Adipose tissue (tissue), 3 donors: Measurements from ENCODE around the gene ATG16L2. TPM values are rescaled to one million over a fixed set of nuclear protein-coding genes. Genes with fewer than 3 reads are reported as not detected.
"Not testable (repeated sequence)": the region's sequence is repeated elsewhere in the genome, so short reads cannot be mapped to it uniquely, and the experiment has no call there.

Experiments
- H3K27ac ChIP-seq: one replicate; pipeline ENCODE4 v1.5.1; 2013; ENCODE audit warnings: low read depth, low read length
- WGBS, 3 donors: extraction: QIAGEN DNeasy Blood & Tissue Kit; methylation state at CpG; one replicate each; pipeline ENCODE4 v1.1.7; 2013; 5-methylcytosine and 5-hydroxymethylcytosine counted together
- polyA plus RNA-seq, 3 donors: library from polyadenylated mRNA; stranded (reverse); fragments of 200-250 nt; gene quantifications; one replicate each; pipeline ENCODE4 v1.2.3, GENCODE V29; 2013
- donor health status: healthy with polysubstance abuse.
- donor health status: Bipolar disorder and iron deficiency.
- donor health status: healthy.

ATG16L2 gene
- polyA plus RNA-seq, 3 donors, result 12.8 to 58.0 (median 26.1) TPM

GRCh38 chr11:72778535-72779494, 35.4 kb upstream of the ATG16L2 start:
- 42 to 95% (median 90%) methylated on average over 7 of the region's 7 CpGs for WGBS, 3 donors
- no peak overlapping the region for H3K27ac ChIP-seq

DNA sequence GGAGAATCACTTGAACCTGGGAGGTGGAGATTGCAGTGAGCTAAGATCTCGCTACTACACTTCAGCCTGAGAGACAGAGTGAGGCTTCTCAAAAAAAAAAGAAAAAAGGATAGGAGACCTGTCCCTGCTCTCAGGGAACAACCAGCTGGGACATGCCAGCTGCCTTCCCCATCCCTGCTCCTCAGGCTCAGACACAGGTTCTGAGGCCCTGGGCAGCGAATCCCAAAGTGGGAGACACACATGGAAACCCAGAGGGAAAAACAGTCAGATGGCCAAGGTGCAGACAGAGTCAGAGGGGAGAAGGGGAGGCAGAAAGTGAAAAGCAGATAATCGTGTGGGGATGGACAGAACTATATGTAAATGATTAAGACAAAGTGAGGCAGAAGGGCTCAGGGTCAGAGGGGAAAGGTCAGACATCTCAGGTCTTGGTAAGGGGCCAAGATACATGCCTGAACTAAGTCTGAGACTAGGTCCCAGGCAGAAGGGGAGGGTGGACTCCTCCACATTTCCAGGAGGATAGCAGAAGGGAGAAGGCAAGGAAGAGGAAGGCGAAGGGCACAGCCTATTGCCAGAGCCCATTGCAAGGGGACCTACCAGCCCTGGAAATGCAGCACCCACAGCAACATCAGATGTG, 34.6 kb upstream of the ATG16L2 start:
- WGBS, 3 donors, result 66 to 95% (median 81%) methylated on average over 4 of the region's 4 CpGs
- no peak overlapping the region for H3K27ac ChIP-seq

- no peak overlapping the region for H3K27ac ChIP-seq
- 33 to 94% (median 92%) methylated on average over 10 of the region's 10 CpGs for WGBS, 3 donors
Measured at GRCh38 chr11:72780296-72781062, 33.7 kb upstream of the ATG16L2 start.

GRCh38 chr11:72781063-72781312, 33.2 kb upstream of the ATG16L2 start:
- 16 to 29% (median 28%) methylated on average over 17 of the region's 17 CpGs for WGBS, 3 donors
- no peak overlapping the region for H3K27ac ChIP-seq

DNA sequence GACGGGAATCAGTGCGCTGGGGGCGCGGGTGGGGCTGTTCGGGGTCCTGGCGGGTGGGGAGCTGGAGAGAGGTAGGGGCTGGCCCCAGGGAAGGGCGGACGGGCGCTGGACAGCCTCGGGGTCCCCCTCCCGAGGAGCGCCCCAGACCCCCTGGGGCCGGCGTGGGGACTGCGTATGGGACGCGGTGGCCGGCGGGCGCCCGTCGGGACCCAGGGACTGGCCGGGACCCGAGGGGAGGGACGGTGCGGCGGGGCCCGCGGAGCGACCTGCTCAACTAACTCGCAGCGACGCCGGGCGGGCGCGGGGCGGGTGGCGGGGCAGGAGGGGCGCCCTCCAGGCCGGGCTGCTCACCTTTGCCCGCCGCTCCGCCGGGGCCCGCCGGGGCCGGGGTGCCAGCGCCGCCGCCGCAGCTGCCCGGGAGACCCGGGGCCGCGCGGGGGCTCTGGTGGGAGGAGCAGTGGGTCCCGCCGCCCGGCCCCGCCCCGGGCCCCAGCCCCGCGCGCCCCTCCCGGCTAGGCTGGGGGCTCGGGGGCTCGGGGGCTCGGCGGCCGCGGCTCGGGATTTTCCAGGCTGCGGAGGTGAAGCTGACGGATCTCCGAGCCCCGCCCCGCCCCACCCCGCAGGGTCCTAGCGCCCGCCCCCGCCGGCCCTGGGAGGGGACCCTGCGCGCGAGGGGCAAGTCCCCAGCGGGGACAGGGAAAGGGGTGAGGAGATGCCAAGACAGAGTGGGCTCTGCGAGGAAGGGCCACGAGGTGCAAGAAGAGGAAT, 32.7 kb upstream of the ATG16L2 start:
- H3K27ac ChIP-seq, result no peak overlapping the region
- WGBS, 3 donors, result 2% methylated on average over 28 to 77 of the region's 89 CpGs

DNA sequence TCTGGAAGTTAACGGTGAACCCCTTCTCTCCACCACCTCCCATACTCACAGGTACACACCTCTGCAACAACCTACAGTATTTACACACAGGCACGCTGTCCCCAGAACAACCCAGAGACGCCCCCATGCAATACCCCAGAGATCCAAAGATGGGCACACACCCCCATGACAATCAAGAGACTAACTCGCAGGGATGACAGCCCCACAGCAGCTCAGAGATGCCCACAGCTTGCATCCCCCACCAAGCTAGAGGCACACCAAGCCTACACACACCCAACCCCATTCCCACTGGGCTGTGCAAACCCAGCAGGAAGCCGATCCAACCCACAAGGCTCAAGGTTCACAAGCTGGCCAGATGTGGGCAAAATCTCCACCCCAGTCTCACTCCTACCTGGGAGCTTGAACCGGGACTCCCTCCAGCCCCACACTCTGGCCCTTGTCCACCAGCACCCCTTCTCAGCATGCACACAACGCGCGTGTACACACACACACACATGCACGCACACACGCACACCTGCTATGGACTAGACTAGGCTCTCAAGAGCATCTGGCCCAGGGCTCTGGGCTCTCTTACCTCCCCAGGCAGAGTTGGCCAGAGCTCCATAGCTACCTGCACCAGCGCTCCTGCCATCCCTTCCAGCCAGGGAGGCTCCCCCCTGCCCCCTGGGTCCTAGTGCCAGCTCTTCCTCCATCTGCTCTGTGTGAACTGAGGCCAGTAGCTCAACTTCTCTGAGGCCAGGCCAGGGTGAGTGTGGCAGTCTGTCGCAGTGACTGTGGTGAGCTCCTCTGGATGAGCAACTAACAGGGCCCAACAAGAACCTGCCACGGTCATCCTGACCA, 31.9 kb upstream of the ATG16L2 start:
- WGBS, 3 donors, result 40 to 62% (median 58%) methylated on average over 14 of the region's 14 CpGs
- H3K27ac ChIP-seq, result no peak overlapping the region

DNA sequence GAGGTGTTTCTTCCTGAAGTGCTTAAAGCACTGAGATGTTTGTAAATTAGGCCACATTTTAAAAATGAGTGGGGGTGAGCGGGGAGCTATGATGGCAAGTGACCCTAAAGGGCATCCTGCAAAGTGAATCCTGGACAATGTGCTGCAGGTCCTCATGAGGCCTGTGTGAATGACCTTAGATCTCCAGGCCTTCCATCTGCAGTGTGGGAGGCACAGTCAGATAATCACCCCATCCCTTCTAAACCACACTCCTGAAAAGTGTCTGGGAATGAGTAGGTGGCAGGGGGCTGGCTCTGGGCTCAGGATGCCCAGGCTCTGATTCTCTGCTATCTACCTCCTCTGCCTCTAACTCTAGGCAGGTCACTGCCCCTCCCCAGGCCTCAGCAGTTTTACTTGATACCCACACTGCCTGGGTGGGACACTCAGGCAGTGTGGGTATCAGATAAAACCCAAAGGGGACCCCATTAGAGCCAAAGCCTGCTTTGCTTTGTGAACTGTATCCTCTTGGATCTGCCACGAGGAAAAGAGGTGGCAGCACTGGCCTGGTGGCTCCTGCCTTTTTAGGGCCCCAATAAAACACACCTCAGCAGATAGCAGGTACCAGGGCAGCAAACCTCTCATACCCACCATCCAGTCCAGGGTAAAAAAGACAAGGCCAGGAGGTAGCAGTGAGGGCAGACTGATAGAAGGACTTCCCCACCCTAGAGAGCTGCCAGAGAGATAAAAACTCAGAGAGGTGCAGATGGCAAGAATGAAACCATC, 30.9 kb upstream of the ATG16L2 start:
- no peak overlapping the region for H3K27ac ChIP-seq
- WGBS, 3 donors, result 86 to 94% (median 93%) methylated on average over 2 of the region's 2 CpGs

- WGBS, 3 donors, result 90 to 92% (median 91%) methylated on average over 10 of the region's 10 CpGs
Measured at GRCh38 chr11:72784662-72785061, 29.5 kb upstream of the ATG16L2 start.

DNA sequence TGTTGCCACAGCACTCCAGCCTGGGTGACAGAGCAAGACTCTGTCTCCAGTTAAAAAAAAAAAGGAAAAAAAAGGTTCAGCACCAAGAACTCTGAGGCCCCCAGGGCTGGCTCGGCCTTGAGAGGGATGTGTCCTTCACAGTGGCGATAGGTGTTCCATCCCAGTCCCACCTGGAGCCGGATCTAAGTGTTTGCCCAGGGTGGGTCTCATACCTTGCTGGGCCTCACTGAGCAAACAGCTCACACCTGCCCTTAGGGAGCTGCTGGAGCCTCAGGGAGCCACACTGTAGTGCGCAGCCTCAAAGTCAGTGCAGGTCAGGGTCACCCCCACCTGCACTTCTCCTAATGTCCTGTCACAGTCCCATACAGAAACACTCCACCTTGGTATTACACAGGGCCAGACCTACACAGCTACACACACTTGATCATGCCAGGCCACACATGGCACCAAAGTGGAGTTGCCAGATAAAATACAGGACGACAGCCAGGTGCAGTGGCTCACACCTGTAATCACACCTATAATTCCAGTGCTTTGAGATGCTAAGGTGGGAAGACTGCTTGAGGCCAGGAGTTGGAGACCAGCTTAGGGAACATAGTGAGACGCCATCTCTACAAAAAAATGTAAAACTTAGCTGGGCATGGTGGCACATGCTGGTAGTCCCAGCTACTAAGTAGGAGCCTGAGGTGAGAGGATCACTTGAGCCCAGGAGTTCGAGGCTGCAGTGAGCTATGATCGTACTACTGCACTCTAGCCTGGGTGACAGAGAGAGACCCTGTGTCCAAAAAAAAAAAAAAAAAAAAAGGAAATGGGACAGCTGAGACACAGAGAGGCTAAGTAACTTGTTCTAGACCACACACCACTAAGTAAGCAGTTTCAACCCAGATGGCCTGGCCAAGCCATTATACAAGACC, 27.7 kb upstream of the ATG16L2 start:
- H3K27ac ChIP-seq, result no peak overlapping the region
- 59 to 90% (median 83%) methylated on average over 8 of the region's 8 CpGs for WGBS, 3 donors

More at GRCh38 chr11:72784662-72785061, 29.5 kb upstream of the ATG16L2 start:
- no peak overlapping the region for H3K27ac ChIP-seq

DNA sequence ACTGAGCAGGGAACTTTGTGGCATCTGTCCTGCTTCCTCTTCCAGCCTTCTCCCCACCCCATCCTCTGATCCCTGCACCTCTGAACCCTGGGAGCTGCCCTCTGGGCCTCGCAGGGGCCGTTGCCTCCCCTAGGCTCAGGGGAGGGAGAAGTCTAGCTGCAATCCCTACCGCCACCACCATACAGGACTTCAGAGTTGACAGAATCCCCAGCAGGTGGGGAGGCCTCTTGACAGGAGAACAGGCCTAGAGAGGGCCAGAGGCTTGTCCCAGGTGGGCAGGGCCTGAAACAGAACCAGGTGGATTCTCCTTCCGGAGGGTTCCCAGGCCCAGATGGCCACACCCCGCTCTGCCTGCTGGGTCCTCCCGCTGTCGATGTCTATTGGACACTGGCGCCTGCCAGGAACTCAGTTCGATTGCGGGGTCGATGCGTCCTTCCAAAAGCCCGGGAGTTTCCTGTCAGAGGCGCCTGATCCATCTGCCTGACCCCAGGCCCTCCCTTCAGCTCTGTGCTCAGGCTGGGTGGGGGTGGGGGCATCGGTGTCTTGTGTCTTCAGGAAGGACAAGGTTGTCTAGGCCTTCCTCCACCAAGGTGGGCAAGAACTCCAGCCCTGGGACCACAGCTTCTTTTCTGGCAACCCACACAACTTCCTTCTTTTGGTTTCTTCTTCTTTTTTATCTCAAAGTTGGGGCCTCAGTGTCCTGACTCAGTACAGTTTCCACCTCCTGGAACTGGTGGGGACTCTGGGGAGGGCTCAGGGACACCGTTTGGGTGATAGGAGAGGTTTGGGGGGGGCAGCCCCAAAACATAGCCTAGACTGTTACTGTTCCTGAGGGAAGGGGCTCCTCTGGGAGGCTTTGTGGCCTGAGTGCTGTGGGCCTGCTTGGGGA, 26.8 kb upstream of the ATG16L2 start:
- WGBS, 3 donors, result 45 to 58% (median 50%) methylated on average over 16 of the region's 16 CpGs
- H3K27ac ChIP-seq, result no peak overlapping the region

GRCh38 chr11:72788241-72788640, 26.0 kb upstream of the ATG16L2 start:
- H3K27ac ChIP-seq, result no peak overlapping the region
- WGBS, 3 donors, result 66 to 74% (median 73%) methylated on average over 7 of the region's 7 CpGs

GRCh38 chr11:72789493-72790131, 24.6 kb upstream of the ATG16L2 start:
- 63 to 79% (median 74%) methylated on average over 10 of the region's 10 CpGs for WGBS, 3 donors
- no peak overlapping the region for H3K27ac ChIP-seq

- not testable (repeated sequence) for H3K27ac ChIP-seq
- WGBS, 3 donors, result 85 to 91% (median 90%) methylated on average over 7 of the region's 7 CpGs
Measured at GRCh38 chr11:72791228-72791627, 23.0 kb upstream of the ATG16L2 start.

DNA sequence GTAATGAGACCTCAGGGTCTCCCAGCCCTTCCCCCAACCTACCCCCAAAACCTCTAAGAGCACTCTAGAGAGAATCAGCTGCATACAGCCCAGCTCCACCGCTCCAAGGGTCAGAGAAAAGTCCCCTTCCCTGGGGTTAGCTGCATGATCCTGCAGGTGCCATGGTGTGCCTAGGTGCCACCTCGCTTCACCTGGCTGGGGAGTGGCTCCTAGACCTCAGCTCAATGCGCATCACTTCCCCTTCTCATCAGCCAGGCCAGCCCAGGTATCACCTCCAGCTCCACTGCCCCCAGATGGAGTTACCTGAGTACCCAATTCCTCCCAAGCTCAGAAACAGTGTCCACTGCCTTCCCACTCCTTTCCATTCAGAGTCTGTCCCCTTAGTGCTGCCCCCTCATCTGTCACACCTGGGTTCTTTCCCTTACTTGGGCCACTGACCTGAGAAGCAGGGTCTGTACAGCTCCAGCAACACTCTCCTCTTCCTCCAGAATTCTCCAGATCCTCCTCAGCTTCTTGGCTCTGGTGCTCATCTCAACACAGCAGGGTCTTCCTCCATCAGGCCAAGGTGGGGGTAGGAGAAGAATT, 21.7 kb upstream of the ATG16L2 start:
- 91 to 95% (median 94%) methylated on average over 3 of the region's 3 CpGs for WGBS, 3 donors
- no peak overlapping the region for H3K27ac ChIP-seq
